Left ventricle myocardium inferior (tissue), 1 donor: ENCODE data around the gene NPAS2. TPM values are rescaled to one million over a fixed set of nuclear protein-coding genes. Genes with fewer than 3 reads are reported as not detected.

Experiments used
- DNase-seq: peaks from one replicate; pipeline ENCODE4 v3.0.0-alpha.2; 2020
- H3K27ac ChIP-seq: fragments of 200-600 bp; replicated peaks from 2 replicates; pipeline ENCODE4 v1.8.0; 2021
- H3K27me3 ChIP-seq: fragments of 200-600 bp; 2 replicates; pipeline ENCODE4 v1.8.0; 2021; ENCODE audit warnings: low read depth
- H3K36me3 ChIP-seq: fragments of 200-600 bp; 2 replicates; pipeline ENCODE4 v1.8.0; 2021
- H3K4me1 ChIP-seq: fragments of 200-600 bp; 2 replicates; pipeline ENCODE4 v1.8.0; 2021
- H3K4me3 ChIP-seq: fragments of 200-600 bp; 2 replicates; pipeline ENCODE4 v1.8.0; 2021; ENCODE audit warnings: mild to moderate bottlenecking, moderate library complexity
- H3K9me3 ChIP-seq: fragments of 200-600 bp; replicated peaks from 2 replicates; pipeline ENCODE4 v1.8.0; 2021
- intact Hi-C: fragments of 100-400 bp; cut with micrococcal nuclease; formaldehyde crosslinking; loops from one replicate; pipeline ENCODE4 v1.11.0; 2022
- total RNA-seq: library from RNA; stranded (reverse); fragmentation: NEBNext Ultra II Directional; extraction: Animal tissue kit (Norgen Biotek cat#: 25700); gene quantifications from one replicate; pipeline ENCODE4 v1.2.1, GENCODE V29; 2021
- TF ChIP-seq, protein P1 (sequence below): fragments of 200-600 bp; IDR thresholded peaks from 2 replicates; pipeline ENCODE4 v1.8.0; 2021; ENCODE audit warnings: antibody characterized with exemption, mild to moderate bottlenecking, borderline replicate concordance
- donor health status: DM: no; HTN: yes; CAD: no; lungs with severe emphysema.

The NPAS2 gene
- total RNA-seq, 1 donor from 2014 or later = 51.0 TPM

GRCh38 chr2:101032084-101032776 lies 212.3 kb downstream of the NPAS2 start:
- H3K27me3 ChIP-seq = no peaks in the 10 kb centered on the region

DNA sequence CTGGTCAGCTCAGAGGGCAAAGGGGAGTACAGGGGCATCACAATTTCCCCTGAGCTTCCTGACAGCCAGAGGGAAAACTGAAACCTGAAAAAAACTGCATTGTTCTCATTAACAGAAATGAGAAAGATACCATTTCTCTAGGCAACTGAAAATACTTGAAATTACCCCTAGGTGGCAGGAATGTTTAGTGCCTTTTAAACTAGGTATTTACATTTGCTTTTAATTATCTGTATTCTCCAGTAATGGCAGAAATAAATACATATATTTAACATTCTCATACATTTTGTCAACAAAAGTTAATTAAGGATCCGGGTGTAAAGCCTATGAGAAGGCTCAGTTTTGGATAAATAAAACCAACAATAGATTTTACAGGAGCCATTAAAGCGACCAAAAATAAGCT lies 216.6 kb downstream of the NPAS2 start:
- no peak for DNase-seq
- Histone ChIP-seq H3K9me3 (no peaks in the 10 kb centered on the region), H3K36me3 (peaks cover 89% of the 10 kb centered on the region), H3K27me3 (no peaks in the 10 kb centered on the region), H3K27ac (no peak overlapping the region), H3K4me1 (peaks cover 16% of the 10 kb centered on the region), H3K4me3 (no peak overlapping the region)
- intact Hi-C loops = loop anchor here (5.0 kb wide), 1 partner anchor 116 kb away; the partner anchor contains the start of gene TBC1D8
- TF ChIP-seq, protein P1, sequence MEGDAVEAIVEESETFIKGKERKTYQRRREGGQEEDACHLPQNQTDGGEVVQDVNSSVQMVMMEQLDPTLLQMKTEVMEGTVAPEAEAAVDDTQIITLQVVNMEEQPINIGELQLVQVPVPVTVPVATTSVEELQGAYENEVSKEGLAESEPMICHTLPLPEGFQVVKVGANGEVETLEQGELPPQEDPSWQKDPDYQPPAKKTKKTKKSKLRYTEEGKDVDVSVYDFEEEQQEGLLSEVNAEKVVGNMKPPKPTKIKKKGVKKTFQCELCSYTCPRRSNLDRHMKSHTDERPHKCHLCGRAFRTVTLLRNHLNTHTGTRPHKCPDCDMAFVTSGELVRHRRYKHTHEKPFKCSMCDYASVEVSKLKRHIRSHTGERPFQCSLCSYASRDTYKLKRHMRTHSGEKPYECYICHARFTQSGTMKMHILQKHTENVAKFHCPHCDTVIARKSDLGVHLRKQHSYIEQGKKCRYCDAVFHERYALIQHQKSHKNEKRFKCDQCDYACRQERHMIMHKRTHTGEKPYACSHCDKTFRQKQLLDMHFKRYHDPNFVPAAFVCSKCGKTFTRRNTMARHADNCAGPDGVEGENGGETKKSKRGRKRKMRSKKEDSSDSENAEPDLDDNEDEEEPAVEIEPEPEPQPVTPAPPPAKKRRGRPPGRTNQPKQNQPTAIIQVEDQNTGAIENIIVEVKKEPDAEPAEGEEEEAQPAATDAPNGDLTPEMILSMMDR = peak; percentile 57

More at GRCh38 chr2:101032084-101032776, 212.3 kb downstream of the NPAS2 start:
- TF ChIP-seq, protein P1 = no peak
- Histone ChIP-seq H3K27ac (peak overlapping the region; percentile 66), H3K4me1 (peaks cover 14% of the 10 kb centered on the region), H3K4me3 (no peak overlapping the region), H3K9me3 (no peaks in the 10 kb centered on the region), H3K36me3 (peaks cover 95% of the 10 kb centered on the region)
- no peak for DNase-seq
- intact Hi-C loops = no loop called here

DNA sequence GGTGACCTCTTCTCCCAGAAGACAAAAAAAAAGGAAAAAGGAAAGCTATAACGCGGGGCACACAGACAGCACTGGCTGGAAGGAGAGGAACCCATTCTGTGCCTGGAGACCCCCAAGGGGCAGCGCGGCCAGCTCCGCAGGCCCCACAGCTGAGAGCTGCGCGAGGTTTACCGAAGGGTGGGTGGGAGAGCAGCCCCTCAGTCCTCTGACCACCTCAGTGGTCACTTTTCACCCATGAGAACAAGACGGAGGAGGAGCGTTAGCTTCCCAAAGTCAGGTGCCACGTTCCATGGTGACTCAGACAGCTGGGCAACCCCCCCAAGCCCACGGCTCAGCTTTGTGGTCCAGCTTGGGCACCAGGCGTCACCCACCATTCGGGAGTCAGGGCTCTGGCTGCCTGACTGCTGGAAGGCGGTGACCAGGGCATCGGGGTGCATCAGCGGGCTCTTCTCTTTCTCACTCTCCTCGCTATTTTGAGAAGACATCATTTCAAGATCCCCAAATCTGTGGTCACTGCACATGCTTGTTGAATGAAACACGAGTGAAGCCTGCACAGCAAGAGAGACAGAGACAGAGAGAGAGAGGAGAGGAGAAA lies 217.3 kb downstream of the NPAS2 start:
- no peak overlapping the region for H3K4me3 ChIP-seq
- intact Hi-C loops = loop anchor here (5.0 kb wide), 1 partner anchor 115 kb away; the partner anchor contains the start of gene TBC1D8
- H3K27ac ChIP-seq = no peak overlapping the region
- H3K4me1 ChIP-seq = peaks cover 19% of the 10 kb centered on the region
- TF ChIP-seq, protein P1 = no peak
- no peak for DNase-seq
- H3K36me3 ChIP-seq = peaks cover 82% of the 10 kb centered on the region
- H3K27me3 ChIP-seq = no peaks in the 10 kb centered on the region
- no peaks in the 10 kb centered on the region for H3K9me3 ChIP-seq

DNA sequence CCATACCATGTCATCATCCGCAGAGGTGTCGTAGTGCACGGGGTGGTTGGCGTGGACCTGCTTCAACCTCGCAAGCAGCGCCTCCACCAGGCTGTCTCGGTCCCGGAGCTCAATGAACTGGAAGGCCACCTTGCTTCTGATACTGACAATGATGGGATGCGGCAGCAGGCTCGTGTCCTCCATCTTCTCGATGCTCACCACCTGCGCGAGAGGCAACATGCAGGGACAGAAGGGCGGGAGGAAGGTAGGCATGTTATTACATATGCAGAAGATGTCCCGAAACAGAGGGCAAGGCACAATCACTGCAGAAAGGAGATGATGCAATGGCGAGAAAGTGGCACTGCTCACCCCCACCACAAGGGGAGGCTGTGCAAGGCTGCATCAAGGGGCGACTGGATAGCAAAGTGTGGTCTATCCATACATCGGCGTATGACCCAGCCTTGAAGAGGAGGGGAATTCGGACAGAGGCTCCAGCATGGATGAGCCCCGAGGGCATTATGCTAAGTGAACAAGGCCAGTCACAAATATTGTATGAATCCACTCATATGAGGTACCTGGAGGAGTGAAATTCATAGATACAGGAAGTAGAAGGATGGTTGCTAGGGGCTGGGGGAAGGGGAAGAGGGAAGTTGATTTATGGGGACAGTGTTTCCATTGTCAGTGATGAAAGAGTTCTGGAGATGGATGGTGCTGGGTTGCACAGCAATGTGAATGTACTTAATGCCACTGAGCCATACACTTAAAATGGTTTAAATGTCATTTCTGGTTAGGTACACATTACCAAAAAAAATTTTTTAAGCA lies 218.7 kb downstream of the NPAS2 start:
- Histone ChIP-seq H3K27ac (no peak overlapping the region), H3K4me1 (peaks cover 28% of the 10 kb centered on the region), H3K4me3 (no peak overlapping the region), H3K27me3 (no peaks in the 10 kb centered on the region), H3K9me3 (no peaks in the 10 kb centered on the region), H3K36me3 (peaks cover 68% of the 10 kb centered on the region)
- TF ChIP-seq, protein P1 = peak; percentile 58
- intact Hi-C loops = loop anchor here (5.0 kb wide), 1 partner anchor 114 kb away; the partner anchor contains the start of gene TBC1D8
- no peak for DNase-seq

DNA sequence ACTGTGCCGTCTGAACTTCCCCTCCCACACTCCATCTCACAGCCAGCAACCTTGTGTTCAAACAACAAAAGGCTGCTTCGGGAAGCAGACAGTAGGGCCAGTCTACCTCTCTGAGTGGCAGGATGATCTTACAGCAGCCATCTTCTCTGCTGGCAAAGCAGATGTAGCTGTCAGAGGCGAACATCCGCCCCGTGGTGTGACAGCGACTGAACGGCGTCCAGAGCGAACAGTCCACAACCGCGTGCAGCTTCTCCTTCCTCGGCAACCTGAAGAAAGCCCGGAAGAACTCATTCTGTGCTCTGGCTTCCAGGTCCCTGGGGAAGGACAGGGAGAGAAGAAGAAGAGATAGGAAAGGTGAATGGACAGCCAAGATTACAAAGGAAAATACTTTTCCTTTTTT lies 220.1 kb downstream of the NPAS2 start:
- intact Hi-C loops = no loop called here
- Histone ChIP-seq H3K4me3 (no peak overlapping the region), H3K4me1 (peaks cover 34% of the 10 kb centered on the region), H3K27me3 (no peaks in the 10 kb centered on the region), H3K27ac (no peak overlapping the region), H3K36me3 (peaks cover 54% of the 10 kb centered on the region), H3K9me3 (no peaks in the 10 kb centered on the region)
- TF ChIP-seq, protein P1 = no peak
- DNase-seq = no peak
